BLaER1 (cell line): ENCODE results near the gene DHX35.

Experiments used
- H3K27ac ChIP-seq: shearing (Covaris generic); formaldehyde crosslinking; 2 replicates; pipeline ENCODE4 v1.8.1; 2022
- H3K27me3 ChIP-seq: shearing (Covaris generic); formaldehyde crosslinking; 2 replicates; pipeline ENCODE4 v1.8.1; 2022
- H3K36me3 ChIP-seq: shearing (Covaris generic); formaldehyde crosslinking; 2 replicates; pipeline ENCODE4 v1.8.1; 2022
- H3K4me1 ChIP-seq: shearing (Covaris generic); formaldehyde crosslinking; 2 replicates; pipeline ENCODE4 v1.8.1; 2022
- H3K4me2 ChIP-seq: shearing (Covaris generic); formaldehyde crosslinking; 2 replicates; pipeline ENCODE4 v1.8.1; 2022
- H3K4me3 ChIP-seq: shearing (Covaris generic); formaldehyde crosslinking; 2 replicates; pipeline ENCODE4 v1.8.1; 2022
- H3K9ac ChIP-seq: shearing (Covaris generic); formaldehyde crosslinking; 2 replicates; pipeline ENCODE4 v1.8.1; 2022
- H3K9me3 ChIP-seq: shearing (Covaris generic); formaldehyde crosslinking; 2 replicates; pipeline ENCODE4 v1.8.1; 2022
- H4K20me1 ChIP-seq: shearing (Covaris generic); formaldehyde crosslinking; 2 replicates; pipeline ENCODE4 v1.8.1; 2022
- Cebpa-rat ChIP-seq: shearing (Covaris generic); IDR thresholded peaks from 2 replicates; pipeline ENCODE4 v1.8.1; 2022

DHX35 gene

DNA sequence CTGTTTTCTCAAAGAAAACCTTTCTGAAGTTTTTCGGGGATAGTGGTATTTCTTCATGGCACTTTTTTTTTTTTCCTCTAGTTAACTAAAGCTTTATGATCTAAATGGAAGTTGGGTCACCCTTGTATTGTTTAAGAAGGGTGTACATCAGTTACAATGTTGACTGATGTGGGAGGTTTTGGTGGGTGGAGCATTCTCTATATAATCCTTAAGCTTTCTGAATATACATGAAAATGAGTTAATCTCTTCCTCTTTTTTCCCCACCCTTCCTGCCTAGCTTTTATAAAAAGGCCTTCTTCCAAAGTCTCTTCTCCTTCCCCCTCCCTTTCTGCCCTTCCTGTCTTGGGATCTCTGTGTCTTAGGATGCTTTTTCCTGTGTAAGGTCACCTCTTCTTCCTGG is 47.2 kb downstream of the DHX35 start:
- H3K36me3 ChIP-seq, result peaks cover 91% of the 10 kb centered on the region
- TF ChIP-seq Cebpa-rat, result no peak
- no peak overlapping the region for H3K4me2 ChIP-seq

DNA sequence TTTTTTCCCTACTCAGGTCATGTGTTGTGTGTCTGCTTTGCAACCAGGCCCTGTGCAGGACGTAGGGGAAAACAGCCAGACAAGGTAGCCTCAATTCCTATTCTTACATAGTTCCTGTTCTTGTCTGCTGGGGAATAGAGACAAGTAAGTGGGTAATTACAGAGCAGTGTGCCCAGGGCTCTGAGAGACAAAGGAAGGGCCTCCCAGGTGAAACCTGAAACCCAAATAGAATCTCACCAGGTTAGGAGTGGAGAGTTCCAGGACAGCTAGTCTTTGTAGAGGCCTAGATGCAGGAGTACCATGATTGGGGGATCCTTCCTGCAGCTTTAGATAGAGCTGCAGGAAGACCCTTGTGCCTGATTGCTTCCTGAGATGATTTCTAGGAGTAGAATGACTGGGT is 48.4 kb downstream of the DHX35 start:
- H3K27me3 ChIP-seq, result no peaks in the 10 kb centered on the region
- H3K36me3 ChIP-seq, result peaks cover 92% of the 10 kb centered on the region
- TF ChIP-seq Cebpa-rat, result no peak
- H3K27ac ChIP-seq, result no peak overlapping the region
- peaks cover 7% of the 10 kb centered on the region for H3K4me1 ChIP-seq
- H4K20me1 ChIP-seq, result no peaks in the 10 kb centered on the region
- H3K9me3 ChIP-seq, result no peaks in the 10 kb centered on the region
- no peak overlapping the region for H3K4me3 ChIP-seq
- H3K4me2 ChIP-seq, result no peak overlapping the region
- H3K9ac ChIP-seq, result no peak overlapping the region

More for the DNA sequence above, 47.2 kb downstream of the DHX35 start:
- H3K9ac ChIP-seq, result no peak overlapping the region
- H3K4me3 ChIP-seq, result no peak overlapping the region
- no peaks in the 10 kb centered on the region for H3K9me3 ChIP-seq
- no peak overlapping the region for H3K27ac ChIP-seq
- H4K20me1 ChIP-seq, result no peaks in the 10 kb centered on the region
- H3K27me3 ChIP-seq, result no peaks in the 10 kb centered on the region
- peaks cover 7% of the 10 kb centered on the region for H3K4me1 ChIP-seq

DNA sequence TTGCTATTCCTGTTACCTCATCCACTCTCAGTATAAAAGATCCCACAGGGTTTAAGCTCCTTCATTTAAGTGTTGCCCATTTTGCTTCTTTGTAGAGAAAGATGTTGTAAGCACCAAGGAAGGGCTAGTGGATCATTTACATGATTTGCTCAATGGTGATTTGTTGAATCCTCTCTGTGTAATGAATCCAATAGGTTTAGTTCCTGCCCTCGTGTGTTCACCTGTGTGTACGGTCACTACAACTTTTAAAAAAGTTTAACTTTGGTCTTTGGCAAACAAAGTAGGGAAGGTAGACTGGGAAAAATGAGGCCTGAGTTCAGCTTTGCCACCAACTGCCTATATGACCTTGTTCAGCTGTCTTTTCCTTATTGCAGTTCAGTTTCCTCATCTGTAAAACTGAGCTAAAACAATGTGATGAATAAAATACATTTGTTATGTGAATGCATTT is 51.5 kb downstream of the DHX35 start:
- Histone ChIP-seq H3K27me3 (no peaks in the 10 kb centered on the region), H4K20me1 (no peaks in the 10 kb centered on the region), H3K27ac (no peak overlapping the region), H3K4me2 (no peak overlapping the region), H3K9me3 (no peaks in the 10 kb centered on the region), H3K9ac (no peak overlapping the region), H3K4me3 (no peak overlapping the region), H3K36me3 (peaks cover 90% of the 10 kb centered on the region), H3K4me1 (peaks cover 4% of the 10 kb centered on the region)
- TF ChIP-seq Cebpa-rat, result no peak

DNA sequence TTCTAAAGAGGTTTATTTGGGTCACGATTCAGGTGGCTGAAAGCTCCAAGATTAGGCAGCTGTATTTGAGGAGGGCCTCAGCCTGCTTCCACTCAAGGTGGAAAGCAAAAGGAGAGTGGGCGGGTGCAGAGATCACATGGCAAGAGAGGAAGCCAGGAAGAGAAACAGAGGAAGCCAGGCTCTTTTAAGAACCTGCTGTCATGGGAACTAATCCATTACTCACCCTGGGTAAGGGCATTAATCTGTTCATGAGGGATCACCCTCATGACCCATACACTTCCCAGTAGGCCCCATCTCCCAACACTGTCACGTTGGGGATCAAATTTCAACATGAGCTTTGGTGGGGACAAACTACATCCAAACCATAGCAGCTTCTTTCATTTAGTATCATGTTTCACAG is 53.9 kb downstream of the DHX35 start:
- H3K36me3 ChIP-seq, result peaks cover 86% of the 10 kb centered on the region
- H3K27ac ChIP-seq, result no peak overlapping the region

GRCh38 chr20:39016506-39016905 is 54.4 kb downstream of the DHX35 start:
- Histone ChIP-seq H3K36me3 (peaks cover 86% of the 10 kb centered on the region), H3K27ac (no peak overlapping the region), H3K4me3 (no peak overlapping the region), H3K9ac (no peak overlapping the region), H3K4me2 (no peak overlapping the region), H3K4me1 (no peaks in the 10 kb centered on the region), H3K27me3 (no peaks in the 10 kb centered on the region), H4K20me1 (no peaks in the 10 kb centered on the region), H3K9me3 (no peaks in the 10 kb centered on the region)
- no peak for TF ChIP-seq Cebpa-rat

More for the DNA sequence above, 53.9 kb downstream of the DHX35 start:
- no peak for TF ChIP-seq Cebpa-rat
- H3K4me2 ChIP-seq, result no peak overlapping the region
- H3K9me3 ChIP-seq, result no peaks in the 10 kb centered on the region
- H4K20me1 ChIP-seq, result no peaks in the 10 kb centered on the region
- no peaks in the 10 kb centered on the region for H3K27me3 ChIP-seq
- H3K4me3 ChIP-seq, result no peak overlapping the region
- H3K4me1 ChIP-seq, result no peaks in the 10 kb centered on the region
- no peak overlapping the region for H3K9ac ChIP-seq

- no peaks in the 10 kb centered on the region for H3K4me1 ChIP-seq
- H4K20me1 ChIP-seq, result no peaks in the 10 kb centered on the region
- no peaks in the 10 kb centered on the region for H3K9me3 ChIP-seq
- H3K36me3 ChIP-seq, result peaks cover 91% of the 10 kb centered on the region
- no peak overlapping the region for H3K4me2 ChIP-seq
- TF ChIP-seq Cebpa-rat, result no peak
- no peak overlapping the region for H3K27ac ChIP-seq
- no peaks in the 10 kb centered on the region for H3K27me3 ChIP-seq
- H3K4me3 ChIP-seq, result no peak overlapping the region
- no peak overlapping the region for H3K9ac ChIP-seq
These were observed 56.9 kb downstream of the DHX35 start for GRCh38 chr20:39019027-39019426.

GRCh38 chr20:39019805-39020325 is 57.7 kb downstream of the DHX35 start:
- Histone ChIP-seq H3K9me3 (no peaks in the 10 kb centered on the region), H3K4me3 (no peak overlapping the region), H3K4me1 (no peaks in the 10 kb centered on the region), H3K27me3 (no peaks in the 10 kb centered on the region), H3K27ac (no peak overlapping the region), H3K36me3 (peaks cover 90% of the 10 kb centered on the region), H3K4me2 (no peak overlapping the region), H3K9ac (no peak overlapping the region), H4K20me1 (no peaks in the 10 kb centered on the region)
- TF ChIP-seq Cebpa-rat, result no peak

DNA sequence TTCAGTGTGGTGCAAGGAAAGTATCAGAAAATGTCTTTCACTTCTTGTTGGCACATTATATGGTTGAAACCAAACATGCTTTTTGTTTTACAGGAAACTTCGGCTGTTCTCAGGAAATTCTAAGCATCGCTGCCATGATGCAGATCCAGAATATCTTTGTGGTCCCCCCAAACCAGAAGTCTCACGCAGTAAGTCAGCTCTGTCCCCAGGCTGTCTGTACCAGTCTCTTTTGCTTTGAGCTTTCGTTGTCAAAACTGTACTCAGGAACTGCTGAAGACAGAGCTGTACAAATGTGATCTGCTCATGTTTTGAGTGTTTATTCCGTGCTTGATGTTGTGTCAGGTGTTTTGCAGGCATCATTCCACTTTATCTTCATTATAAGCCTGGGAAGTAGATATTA is 59.6 kb downstream of the DHX35 start:
- no peaks in the 10 kb centered on the region for H4K20me1 ChIP-seq
- H3K4me1 ChIP-seq, result no peaks in the 10 kb centered on the region
- H3K4me2 ChIP-seq, result no peak overlapping the region
- no peak for TF ChIP-seq Cebpa-rat
- H3K27ac ChIP-seq, result no peak overlapping the region
- H3K9ac ChIP-seq, result no peak overlapping the region
- no peaks in the 10 kb centered on the region for H3K27me3 ChIP-seq
- no peak overlapping the region for H3K4me3 ChIP-seq
- no peaks in the 10 kb centered on the region for H3K9me3 ChIP-seq
- H3K36me3 ChIP-seq, result peaks cover 93% of the 10 kb centered on the region

DNA sequence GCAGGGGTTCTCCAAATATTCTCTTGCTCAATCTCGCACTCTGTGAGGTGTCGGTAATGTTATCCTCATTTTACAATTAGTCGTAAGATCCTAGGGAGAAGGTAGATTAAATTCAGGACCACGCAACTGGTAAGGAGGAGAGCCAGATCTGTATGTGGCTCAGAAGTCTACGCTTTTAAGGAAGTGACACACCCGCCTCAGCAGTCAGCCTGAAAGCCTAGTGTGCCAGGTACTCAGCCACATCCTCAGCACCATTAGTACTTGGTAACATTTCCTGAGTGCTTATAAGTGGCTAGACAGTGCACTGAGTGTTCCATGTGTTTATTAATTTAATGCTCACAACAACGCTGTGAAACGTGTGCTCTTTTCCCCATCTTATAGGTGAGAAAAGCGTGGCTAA is 63.7 kb downstream of the DHX35 start:
- Histone ChIP-seq H3K4me2 (no peak overlapping the region), H3K4me3 (no peak overlapping the region), H3K4me1 (peaks cover 3% of the 10 kb centered on the region), H3K27ac (no peak overlapping the region), H3K36me3 (peaks cover 83% of the 10 kb centered on the region), H3K27me3 (no peaks in the 10 kb centered on the region), H3K9ac (no peak overlapping the region), H3K9me3 (no peaks in the 10 kb centered on the region), H4K20me1 (no peaks in the 10 kb centered on the region)
- TF ChIP-seq Cebpa-rat, result no peak

DNA sequence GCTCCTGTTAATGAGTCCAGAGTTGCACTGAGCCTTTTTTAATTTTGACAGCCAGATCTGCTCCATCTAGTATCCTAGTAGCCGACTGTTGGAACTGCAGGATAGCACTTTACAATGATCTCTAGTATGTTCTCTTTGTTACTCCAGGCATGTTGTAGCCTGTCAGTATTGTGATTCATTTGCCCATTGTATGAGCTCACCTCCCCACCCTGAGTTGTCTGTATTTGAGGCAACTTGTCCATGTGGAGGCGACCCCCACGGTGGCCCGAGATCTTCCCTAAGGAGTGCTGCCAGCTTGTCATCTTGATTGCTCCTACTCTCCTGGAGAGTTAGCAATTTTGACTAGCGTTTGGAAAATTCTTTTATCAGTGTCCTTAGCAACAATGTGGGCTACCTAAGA is 67.2 kb downstream of the DHX35 start:
- no peaks in the 10 kb centered on the region for H3K27me3 ChIP-seq
- H3K4me2 ChIP-seq, result no peak overlapping the region
- peaks cover 31% of the 10 kb centered on the region for H3K4me1 ChIP-seq
- peaks cover 71% of the 10 kb centered on the region for H3K36me3 ChIP-seq
- no peak overlapping the region for H3K27ac ChIP-seq
- no peak overlapping the region for H3K4me3 ChIP-seq
- H3K9ac ChIP-seq, result no peak overlapping the region
- no peaks in the 10 kb centered on the region for H3K9me3 ChIP-seq
- no peak for TF ChIP-seq Cebpa-rat
- H4K20me1 ChIP-seq, result no peaks in the 10 kb centered on the region

DNA sequence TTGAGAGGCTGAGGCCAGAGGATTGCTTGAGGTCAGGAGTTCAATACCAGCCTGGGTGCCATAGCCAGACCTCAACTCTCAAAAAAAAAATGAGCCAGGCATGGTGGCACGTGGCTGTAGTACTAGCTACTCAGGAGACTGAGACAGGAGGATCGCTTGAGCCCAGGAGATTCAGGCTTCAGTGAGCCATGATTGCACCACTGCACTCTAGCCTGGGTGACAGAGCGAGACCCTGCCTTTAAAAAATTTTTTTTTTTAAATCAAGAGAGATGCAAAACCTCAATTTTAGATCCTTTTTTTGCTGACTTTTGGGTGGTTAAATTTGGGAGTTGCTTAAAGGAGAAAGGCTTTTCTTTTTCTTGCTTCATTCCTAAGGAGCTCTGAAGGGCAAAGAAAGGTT is 70.9 kb downstream of the DHX35 start:
- H3K4me3 ChIP-seq, result no peak overlapping the region
- peak overlapping the region; percentile 7; the same call in 1 of the 2 replicates for H3K27ac ChIP-seq
- no peaks in the 10 kb centered on the region for H4K20me1 ChIP-seq
- peak; percentile 62 for TF ChIP-seq Cebpa-rat
- no peak overlapping the region for H3K9ac ChIP-seq
- peaks cover 31% of the 10 kb centered on the region for H3K4me1 ChIP-seq
- H3K9me3 ChIP-seq, result no peaks in the 10 kb centered on the region
- H3K4me2 ChIP-seq, result peak overlapping the region; percentile 51
- no peaks in the 10 kb centered on the region for H3K27me3 ChIP-seq
- peaks cover 79% of the 10 kb centered on the region for H3K36me3 ChIP-seq
